ENCODE results near the gene ARL6IP5.

Gene ARL6IP5, protein sequence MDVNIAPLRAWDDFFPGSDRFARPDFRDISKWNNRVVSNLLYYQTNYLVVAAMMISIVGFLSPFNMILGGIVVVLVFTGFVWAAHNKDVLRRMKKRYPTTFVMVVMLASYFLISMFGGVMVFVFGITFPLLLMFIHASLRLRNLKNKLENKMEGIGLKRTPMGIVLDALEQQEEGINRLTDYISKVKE

DNA sequence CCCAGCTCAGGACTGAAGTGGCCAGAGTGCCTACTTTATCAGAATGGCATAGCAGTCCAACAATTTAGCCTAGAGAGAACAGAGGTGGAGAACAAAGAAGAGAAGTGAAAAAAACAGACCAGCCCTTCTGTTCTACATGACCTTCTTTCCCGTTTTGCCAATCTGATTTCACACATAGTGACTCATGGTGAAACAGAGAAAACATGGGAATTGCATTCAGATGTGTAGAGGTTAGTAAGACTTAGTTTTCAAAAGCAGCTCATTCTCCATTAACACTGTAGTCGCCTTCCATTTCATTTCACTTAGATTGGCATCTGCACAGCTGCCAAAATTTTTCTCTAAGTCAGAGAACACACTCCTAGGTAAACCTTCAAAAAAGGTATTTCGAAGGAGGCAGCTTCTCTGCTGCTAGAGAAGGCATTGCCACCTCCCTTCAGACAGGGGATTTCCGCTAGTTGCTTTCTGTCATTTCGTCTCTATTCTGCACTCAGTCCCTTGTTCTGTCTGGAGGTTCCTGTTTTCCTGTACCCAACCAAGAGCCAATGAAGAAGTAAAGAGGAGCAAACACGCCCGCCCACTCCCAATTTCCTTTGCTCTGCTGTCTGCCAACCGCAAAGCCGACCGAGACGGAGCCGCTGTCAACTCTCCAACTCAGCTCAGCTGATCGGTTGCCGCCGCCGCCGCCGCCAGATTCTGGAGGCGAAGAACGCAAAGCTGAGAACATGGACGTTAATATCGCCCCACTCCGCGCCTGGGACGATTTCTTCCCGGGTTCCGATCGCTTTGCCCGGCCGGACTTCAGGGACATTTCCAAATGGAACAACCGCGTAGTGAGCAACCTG is at the start of gene ARL6IP5:
Gene ARL6IP5, plus strand, starts transcription at position 612 of the 842 bp plus-strand sequence. Its CDS starts 111 bp downstream, at position 723.
- peak; percentile 93 for DNase-seq

DNA sequence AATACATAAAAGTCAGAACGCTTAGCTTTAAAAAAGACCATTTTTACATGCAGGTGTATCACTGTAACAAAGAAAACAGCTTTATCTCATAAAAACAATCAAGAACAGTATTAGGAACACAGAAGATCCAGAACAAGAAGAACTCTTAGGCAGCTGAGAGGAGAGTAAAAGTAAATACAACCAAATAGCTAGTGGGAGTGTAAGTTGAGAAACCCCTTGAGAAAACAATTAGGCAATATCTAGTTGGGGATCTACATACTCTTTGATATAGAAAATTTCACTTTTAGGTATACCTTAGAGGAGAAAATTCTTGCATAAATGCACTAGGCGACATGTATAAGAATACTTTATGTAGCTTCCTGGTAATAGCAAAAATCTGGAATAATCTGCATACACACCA is 40.1 kb upstream of the ARL6IP5 start:
- no peak for DNase-seq

DNA sequence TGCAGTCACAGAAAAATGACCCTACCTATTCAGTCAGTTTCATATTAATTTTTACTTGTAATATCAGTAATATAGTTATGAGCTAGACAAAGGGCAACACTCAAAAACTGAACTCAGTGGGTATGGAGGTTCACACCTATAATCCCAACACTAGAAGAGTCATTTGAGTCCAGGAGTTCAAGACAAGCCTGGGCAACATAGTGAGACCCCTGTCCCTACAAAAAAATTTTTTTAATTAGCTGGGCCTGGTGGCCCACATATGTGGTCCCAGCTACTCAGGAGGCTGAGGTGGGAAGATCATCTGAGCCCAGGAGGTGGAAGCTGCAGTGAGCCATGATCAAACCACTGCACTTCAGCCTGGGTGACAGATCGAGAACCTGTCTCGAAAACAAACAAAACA is 35.7 kb upstream of the ARL6IP5 start:
- DNase-seq, result no peak

DNA sequence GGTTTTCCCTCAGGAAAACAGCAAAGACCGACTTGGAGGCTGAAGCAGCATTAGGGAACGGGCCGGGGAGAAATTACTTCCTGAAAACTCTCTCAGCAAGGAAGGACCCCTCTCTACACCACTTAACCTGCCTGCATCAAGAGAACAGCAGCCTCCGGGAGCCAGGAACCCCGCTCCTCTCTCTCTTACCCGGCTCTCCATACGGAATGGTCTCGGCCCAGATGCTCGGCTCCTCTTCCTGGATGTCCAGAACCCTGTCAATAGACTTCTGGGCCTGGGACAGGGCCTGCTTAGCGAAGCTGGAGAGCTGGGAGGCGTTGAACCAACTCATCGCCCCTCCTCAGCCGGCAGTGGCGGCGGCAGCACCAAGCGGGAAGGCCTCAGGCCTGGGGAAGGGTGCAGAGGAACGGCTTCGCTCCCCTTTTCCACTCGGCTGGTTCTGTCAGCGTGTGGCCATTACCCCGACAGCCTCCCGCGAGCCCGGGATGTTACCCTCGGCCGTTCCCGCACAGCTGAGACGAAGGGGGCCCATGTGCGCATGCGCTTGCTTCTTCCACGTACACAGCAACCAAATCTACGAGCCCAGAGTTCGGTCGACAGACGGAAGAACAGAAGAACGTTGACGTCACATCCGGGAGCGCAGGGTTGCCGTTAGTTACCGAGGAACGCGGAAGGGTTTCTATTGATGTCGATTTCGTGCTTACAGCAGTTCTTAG is 32.8 kb upstream of the ARL6IP5 start, which contains the start of gene TMF1:
Gene TMF1, minus strand, starts transcription at position 578 of the 716 bp plus-strand sequence. Its CDS starts 247 bp downstream, at position 331.
- DNase-seq, result peak; percentile 99

DNA sequence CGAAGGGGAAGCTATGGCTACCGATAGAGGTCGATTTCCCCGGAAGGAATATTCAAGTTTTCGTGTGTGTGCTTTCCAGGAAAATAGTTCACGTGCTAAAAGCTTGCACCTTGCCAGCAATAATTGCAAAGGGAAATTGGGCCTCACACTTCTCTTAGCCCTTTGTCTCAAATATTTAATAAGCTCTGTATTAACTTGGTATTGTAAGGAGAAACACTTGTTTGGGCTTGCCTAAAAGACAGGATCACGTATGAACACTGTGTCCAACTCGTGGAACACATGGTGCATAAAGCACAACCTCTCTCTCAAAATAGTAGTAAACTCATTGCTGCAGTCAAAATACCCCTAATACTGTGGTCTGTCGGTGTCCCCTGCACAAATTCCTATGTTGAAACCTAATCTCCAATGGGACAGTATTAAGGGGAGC is 32.3 kb upstream of the ARL6IP5 start:
- no peak for DNase-seq

DNA sequence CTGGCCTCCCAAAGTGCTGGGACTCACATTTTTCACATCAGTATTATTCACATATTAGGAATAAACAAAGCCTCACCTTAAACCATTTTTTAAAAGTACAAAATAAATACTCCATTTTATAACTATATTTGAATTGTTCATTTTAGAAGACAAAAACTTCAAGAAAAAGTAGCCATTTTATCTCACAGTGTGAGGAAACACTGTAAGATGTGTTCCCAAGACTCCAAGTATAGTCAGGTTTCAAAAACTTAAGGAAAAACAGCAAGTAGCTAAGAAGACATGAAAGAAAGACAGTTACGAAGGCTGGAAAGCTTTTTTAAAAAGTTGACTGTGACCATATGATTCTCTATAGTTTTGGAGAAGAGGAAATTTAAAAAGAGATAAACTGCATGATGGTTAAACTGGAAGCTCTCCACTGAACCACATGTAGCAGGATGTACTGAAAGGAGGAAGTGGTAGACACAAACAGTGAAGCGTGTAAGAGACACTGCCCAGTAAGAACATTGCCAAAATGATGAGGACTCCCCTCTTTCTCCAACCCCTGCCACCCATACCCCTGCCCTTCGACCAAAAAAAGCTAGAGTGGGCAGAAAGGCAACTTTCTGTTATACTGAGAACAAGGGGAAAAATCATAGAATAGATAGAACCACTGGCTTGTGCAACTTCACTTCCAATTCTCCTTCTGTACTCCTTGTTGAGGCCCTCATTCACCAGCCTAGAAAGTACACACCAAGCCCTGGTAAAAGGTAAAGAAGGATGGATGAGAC is 26.4 kb upstream of the ARL6IP5 start:
- no peak for DNase-seq

DNA sequence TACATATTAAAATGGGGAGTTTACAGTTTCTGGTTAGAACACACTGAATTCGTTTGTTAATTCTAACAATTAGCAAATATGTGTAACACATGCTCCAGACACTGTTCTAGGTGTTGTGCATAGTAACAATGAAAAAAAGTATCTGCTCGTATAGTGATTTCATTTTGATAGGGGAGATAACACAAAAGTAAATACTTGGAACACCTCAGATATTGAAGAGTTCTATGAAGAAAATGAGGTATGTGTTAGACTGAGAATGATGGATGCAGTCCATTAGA is 25.9 kb upstream of the ARL6IP5 start:
- DNase-seq, result no peak

DNA sequence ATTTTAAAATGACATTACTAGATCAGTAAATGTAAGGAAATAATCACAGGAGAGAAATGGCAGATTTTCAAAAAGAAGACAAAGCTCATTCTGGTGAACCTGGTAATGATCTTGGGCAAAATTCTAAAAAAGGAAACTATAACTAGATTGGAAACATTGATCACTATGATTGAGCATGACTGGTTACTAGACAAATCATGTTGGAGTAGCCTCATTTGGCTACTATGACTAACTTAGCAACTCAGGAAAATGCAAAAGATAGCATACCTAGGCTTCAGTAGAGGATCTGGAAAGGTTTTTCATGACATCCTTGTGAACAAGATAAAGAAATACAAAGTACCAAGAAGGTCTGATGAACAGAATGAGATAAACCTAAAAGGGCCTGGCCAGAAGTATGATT is 25.0 kb upstream of the ARL6IP5 start:
- DNase-seq, result no peak

DNA sequence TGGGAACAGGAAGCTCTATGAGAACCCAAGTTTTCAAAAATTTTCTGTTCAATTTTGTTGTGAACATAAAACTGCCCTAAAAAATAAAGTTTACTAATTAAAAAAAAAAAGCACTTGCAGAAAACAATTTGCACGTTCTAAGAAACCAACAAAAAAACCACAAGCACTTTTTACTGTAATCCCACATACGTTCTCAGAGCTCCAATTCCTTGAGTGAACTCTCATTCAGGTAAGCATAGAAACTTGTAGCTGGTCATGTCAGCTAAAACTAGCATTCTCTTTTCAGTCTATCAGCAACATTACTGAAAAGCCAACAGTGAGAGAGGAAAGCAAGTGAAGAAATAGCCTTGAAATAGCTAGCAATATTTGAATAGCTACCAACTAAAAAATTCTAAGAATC is 21.1 kb upstream of the ARL6IP5 start:
- no peak for DNase-seq

DNA sequence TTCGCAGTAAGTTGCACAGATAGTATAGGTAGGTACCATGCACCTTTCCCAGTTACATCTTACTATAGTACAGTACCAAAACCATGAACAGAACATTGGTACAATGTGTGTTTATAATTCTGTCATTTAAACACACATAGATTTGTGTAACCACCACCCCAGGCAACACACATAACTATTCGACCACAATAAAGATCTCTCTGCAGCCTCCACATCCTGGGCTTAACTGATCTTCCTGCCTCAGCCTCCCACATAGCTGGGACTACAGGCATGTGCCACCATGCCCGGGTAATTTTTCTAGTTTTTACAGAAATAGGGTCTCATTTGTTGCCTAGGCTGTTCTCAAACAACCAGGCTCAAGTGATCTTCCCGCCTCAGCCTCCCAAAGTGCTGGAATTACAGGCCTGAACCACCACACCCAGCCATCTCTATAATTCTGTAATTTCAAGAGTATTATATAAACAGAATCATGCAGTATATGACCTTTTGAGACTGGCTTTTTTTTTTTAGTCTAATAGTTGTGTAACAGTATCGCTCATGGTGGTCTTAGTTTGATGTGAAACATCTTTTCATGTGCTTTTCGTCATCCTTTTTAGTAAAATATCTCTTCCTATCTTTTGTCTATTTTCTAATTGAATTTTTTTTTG is 19.3 kb upstream of the ARL6IP5 start:
- DNase-seq, result no peak

DNA sequence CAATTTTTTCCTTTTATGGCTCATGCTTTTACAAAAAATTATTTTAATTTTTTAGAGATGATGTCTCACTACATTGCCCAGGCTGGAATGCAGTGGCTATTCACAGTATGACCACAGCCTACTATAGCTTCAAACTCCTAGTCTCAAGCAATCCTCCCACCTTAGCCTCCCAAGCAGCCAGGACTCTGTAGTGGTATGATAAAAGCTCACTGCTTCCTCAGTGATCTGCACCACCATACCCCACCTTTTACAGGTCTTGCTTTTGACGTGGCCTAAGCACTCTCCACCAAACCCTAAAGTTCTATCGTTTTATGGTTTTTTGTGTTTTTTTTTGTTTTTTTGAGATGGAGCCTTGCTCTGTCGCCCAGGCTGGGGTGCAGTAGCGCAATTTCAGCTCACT is 18.6 kb upstream of the ARL6IP5 start:
- DNase-seq, result no peak

DNA sequence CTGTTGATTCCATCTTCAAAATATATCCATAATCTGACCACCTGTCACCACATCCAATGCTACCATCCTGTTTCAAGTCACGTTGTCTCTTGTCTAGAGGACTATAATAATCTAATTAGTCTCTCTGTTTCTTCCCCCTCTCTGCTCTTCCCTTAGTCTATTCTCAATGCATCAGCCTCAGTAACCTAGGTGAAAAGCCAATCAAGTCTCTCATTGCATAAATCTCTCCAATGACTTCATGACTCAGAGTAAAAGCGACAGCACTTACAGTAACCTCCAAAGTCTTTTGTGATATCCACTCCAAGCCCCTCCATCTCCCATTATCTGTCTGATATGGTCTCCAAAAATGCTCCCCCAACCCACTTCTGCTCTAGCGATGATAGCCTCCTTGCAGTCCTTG is 11.8 kb upstream of the ARL6IP5 start:
- DNase-seq, result no peak

DNA sequence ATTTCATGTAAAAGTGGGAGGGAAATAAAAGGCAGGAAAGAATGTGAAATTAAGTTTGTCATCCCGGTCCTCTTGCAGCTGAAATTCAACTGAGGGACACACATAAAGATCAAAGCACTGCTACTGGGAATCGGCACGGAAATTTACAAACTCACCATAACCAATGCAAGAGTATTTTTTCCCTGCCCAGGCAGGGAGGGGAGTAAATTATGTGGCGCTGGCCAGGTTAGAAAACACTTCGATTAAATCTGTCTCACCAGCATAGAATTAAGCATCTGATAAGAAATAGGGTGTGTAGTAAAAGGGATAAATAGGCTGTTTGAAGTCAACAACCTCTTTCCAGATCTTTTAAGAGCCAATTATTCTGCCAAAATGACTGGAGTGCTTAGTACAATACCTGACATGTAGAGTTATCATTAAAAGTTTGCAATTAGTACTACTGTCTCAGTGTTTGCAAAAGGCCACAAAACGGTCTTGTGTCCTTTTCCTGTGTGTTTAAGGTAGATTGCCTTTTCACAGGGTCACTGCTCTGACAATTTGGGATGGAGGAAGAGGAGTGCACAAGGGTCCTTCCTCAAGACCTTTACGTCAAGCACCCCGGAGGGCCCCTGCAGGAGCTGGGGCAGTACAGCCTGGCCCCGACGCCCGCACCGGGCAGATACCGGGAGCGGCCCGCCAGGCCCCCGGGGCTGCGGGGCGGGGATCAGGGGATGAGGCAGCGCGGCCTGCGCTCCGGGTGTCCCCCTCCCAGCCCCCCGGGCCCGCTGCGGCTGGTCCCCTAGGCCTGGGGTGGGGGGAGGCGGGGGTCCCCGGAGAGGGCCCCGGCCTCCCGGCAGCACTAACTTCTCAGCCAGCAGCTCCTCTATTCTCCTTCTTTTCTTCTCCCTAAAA is 5.2 kb upstream of the ARL6IP5 start:
- no peak for DNase-seq

DNA sequence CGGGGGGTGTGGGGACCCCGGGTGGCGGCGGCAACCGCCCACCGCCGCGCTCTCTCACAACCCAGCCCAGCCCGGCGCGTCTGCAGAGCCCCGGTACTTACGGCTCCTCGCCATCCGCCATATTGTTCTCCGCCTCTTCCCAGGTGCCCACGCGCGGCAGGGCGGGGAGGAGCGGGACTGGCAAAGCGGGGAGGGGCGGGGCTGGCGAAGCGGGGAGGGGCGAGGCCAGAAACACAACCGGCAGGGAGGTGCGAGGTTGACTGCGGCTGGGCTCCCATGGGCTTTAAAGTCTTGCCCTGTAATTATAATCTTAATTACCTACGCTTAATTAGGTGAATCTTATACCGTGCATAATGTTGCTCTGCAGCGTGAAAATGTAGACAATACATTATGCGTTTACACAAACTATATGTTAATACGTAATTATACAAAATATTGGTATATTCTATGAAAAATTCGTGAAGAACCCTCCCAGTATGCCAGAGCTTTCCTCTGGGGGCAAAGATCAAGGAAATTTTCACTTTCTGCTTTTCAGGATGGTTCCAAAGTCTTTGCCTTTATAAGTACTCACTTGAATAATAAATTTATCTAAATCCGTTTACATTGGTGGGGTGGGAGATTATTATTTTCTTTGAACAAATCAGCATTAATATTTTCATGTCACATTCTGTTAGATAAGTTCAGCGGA is 4.4 kb upstream of the ARL6IP5 start, which contains the start of gene UBA3:
Gene UBA3, minus strand, starts transcription at position 133 of the 688 bp plus-strand sequence. Its CDS starts 12 bp downstream, at position 121.
- DNase-seq, result peak; percentile 85

DNA sequence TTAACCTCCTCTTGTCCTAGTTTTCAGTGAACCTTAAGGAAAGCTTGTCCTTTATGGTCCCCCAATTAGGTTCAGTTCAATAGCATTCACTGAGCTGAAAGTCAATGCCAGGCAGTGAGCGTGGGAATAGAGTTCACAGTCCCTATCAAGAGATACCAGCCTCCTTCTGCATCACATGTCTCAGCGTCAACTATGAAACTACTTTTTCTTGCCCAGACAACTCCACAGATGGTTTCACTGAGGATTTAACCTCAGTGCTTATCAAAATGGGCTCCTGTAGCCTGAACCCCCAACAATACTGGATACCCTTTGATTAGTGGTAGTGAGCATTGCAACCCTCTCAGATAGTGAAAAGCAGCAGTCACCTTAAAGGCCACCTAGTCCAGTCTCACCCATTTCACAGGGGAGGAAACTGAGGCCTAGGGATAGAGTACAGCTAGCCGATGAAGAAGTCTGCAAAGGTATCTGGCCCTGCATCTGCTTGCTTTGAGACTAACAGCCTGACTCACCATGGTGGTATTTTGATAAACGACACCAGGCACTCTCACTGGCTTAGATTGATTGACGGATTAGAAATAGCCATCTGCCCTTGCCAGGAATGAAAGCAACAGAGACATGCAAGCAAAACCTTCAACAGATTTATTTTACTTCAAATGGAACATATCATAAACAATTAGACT is 3.0 kb upstream of the ARL6IP5 start:
- no peak for DNase-seq

DNA sequence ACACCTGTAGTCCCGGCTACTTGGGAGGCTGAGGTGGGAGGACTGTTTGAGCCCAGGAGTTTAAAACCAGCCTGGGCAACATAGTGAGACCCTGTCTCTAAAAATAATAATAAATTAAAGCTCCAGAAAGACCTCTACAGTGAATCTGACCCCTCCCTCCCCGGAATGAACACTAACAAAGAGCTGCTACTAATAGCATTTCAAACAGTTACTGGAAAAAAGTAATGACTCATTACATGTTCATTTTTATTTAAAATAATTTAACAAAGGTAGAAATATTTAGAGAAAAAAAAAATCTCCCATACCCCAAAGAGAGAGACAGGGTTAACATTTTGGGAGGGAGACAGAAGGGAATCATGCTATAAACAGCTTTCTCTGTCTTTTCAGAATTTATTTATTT is 2.4 kb upstream of the ARL6IP5 start:
- DNase-seq, result no peak

DNA sequence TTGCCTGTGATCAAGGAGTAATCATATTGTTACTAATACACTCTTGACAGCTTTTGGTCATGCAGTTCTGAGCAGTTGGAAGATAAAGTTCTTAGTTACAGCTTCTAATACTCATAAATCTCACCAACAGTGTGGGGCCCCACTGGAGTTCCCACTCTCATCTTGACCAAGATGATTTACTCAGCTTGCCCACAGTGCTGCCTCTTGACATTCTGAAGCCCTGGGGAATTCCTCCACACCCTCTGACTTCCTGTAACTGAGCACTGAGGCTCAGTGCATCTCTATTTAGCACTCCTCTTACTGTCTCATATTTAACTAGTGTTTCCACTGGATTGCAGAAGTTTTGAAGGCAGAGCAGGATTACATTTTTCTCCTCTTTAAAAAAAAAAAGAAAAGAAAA is 1.9 kb upstream of the ARL6IP5 start:
- peak; percentile 80 for DNase-seq

DNA sequence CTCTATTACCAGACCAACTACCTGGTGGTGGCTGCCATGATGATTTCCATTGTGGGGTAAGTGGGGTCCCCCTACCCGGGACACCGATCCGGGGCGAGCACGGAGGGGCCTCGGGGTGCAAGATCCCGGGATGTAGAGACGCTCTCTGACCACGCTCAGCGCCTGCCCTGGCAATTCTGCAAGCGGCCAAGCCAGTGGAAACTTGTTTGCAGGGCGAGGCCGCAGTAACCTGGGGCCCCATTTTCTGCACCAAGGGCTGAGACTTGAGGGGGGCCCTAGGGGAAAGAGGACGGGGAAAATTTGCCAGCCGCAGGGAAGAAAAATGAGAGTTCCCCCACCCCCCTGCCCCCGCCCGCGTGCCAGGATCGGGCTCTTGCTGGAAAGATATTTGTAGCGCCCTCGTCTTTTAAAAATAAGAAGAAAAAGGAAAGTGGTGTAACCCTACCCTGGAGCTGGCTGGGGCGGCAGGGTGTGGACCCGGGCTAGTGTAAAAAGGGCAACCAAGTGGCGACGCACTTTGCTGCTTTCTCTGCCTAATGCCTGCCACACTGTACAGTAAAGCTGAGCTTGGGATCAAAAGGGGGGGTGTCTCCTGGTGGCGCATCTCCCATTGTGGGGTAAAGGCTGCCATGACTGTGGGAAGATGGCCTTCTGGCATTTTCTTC is 563 bp downstream of the ARL6IP5 start:
- peak; percentile 30 for DNase-seq
